ENCODE data around the gene BHMT2.

DNA sequence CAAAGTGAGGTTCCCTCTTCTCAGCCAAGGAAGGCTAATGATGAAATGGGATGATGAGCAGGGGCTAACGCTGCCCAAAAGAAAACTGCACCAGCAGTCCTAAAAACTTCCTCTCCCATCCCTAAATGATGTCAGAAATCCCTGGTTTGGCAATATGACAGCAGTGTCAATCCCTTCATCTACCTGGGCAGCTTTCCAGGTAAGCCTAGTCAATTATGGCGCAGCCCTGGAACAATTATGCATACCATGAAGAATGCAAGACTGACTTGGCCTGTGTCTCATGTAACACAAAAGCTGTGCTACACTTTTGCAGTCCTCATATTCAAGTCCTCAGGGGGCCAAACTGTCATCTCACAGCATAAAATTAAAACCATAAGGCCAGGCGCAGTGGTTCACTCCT lies 7.1 kb upstream of the BHMT2 start:
- TF ChIP-seq CTCF (conservative IDR thresholded peaks at IDR 0.05; ENCODE audit: low read depth, low read length) (no peak), MAZ (IDR thresholded peaks at IDR 0.05; ENCODE audit: borderline replicate concordance, low read depth, low read length) (no peak), POLR2A (IDR thresholded peaks at IDR 0.05; ENCODE audit: low read depth, low read length) (no peak), MXI1 (IDR thresholded peaks at IDR 0.05; ENCODE audit: borderline replicate concordance, low read depth, low read length) (no peak), SMC3 (IDR thresholded peaks at IDR 0.05; ENCODE audit: low read depth, low read length) (no peak), BHLHE40 (IDR thresholded peaks at IDR 0.05; ENCODE audit: low read depth, low read length) (no peak), MAFK (IDR thresholded peaks at IDR 0.05; ENCODE audit: low read depth, low read length) (no peak), RFX5 (IDR thresholded peaks at IDR 0.05; ENCODE audit: low read depth, low read length) (no peak), CEBPB (IDR thresholded peaks at IDR 0.05; ENCODE audit: low read depth, low read length) (no peak), FOS (IDR thresholded peaks at IDR 0.05; ENCODE audit: low read depth, low read length) (no peak), RAD21 (IDR thresholded peaks at IDR 0.05; ENCODE audit: low read length) (no peak)
- TF ChIP-seq, protein P1, sequence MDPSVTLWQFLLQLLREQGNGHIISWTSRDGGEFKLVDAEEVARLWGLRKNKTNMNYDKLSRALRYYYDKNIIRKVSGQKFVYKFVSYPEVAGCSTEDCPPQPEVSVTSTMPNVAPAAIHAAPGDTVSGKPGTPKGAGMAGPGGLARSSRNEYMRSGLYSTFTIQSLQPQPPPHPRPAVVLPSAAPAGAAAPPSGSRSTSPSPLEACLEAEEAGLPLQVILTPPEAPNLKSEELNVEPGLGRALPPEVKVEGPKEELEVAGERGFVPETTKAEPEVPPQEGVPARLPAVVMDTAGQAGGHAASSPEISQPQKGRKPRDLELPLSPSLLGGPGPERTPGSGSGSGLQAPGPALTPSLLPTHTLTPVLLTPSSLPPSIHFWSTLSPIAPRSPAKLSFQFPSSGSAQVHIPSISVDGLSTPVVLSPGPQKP (IDR thresholded peaks at IDR 0.05; ENCODE audit: borderline replicate concordance, low read depth, low read length): no peak
- TF ChIP-seq, protein P2, sequence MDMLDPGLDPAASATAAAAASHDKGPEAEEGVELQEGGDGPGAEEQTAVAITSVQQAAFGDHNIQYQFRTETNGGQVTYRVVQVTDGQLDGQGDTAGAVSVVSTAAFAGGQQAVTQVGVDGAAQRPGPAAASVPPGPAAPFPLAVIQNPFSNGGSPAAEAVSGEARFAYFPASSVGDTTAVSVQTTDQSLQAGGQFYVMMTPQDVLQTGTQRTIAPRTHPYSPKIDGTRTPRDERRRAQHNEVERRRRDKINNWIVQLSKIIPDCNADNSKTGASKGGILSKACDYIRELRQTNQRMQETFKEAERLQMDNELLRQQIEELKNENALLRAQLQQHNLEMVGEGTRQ (IDR thresholded peaks at IDR 0.05; ENCODE audit: low read depth, low read length): no peak

All from IMR-90 (cell line).